ENCODE data around the gene FLT3. TPM values are rescaled to one million over a fixed set of nuclear protein-coding genes. Genes with fewer than 3 reads are reported as not detected.
"Not testable (repeated sequence)": the region's sequence is repeated elsewhere in the genome, so short reads cannot be mapped to it uniquely, and the experiment has no call there.

The FLT3 gene
- 0.06 TPM in 1 of 2 replicates, not detected in the other for total RNA-seq
- polyA plus RNA-seq: not detected in 2 replicates

GRCh38 chr13:28100150-28101121, at the start of gene FLT3:
Gene FLT3 (minus strand): TSS chr13:28100576. CDS start chr13:28100510, 66 bp downstream.
- Histone ChIP-seq H3K4me3 (peak within 1 kb of the TSS; percentile 44), H3K27me3 (peaks cover 99% of the 10 kb centered on the region), H3K27ac (no peak within 1 kb of the TSS), H3K9me3 (ENCODE audit: low read depth) (no peaks in the 10 kb centered on the region), H3K4me1 (ENCODE audit: low read depth) (no peaks in the 10 kb centered on the region), H3K36me3 (no peaks in the 10 kb centered on the region)
- no peak for TF ChIP-seq CTCF (IDR thresholded peaks at IDR 0.05; ENCODE audit: low read depth, low read length)
- DNase-seq (ENCODE audit: low read depth in 1 of 2, low spot score in 1 of 2): peak; percentile 35 to 49

GRCh38 chr13:28147495-28147894, 47.1 kb upstream of the FLT3 start:
- Histone ChIP-seq H3K36me3 (no peaks in the 10 kb centered on the region), H3K4me1 (ENCODE audit: low read depth) (peaks cover 3% of the 10 kb centered on the region), H3K4me3 (no peak overlapping the region), H3K9me3 (ENCODE audit: low read depth) (no peaks in the 10 kb centered on the region), H3K27me3 (no peaks in the 10 kb centered on the region), H3K27ac (no peak overlapping the region)
- no peak for TF ChIP-seq CTCF (IDR thresholded peaks at IDR 0.05; ENCODE audit: low read depth, low read length)
- DNase-seq (ENCODE audit: low read depth in 1 of 2, low spot score in 1 of 2): no peak

- no peaks in the 10 kb centered on the region for H3K9me3 ChIP-seq (ENCODE audit: low read depth)
- no peak overlapping the region for H3K27ac ChIP-seq
- DNase-seq (ENCODE audit: low read depth in 1 of 2, low spot score in 1 of 2): no peak
- no peak overlapping the region for H3K4me3 ChIP-seq
- H3K27me3 ChIP-seq: no peaks in the 10 kb centered on the region
- no peak for TF ChIP-seq CTCF (IDR thresholded peaks at IDR 0.05; ENCODE audit: low read depth, low read length)
- H3K36me3 ChIP-seq: no peaks in the 10 kb centered on the region
- H3K4me1 ChIP-seq (ENCODE audit: low read depth): peaks cover 3% of the 10 kb centered on the region
These were observed 44.7 kb upstream of the FLT3 start for GRCh38 chr13:28145049-28145448.

- H3K27ac ChIP-seq; H3K4me3 ChIP-seq; H3K36me3 ChIP-seq; H3K9me3 ChIP-seq (ENCODE audit: low read depth); H3K27me3 ChIP-seq; H3K4me1 ChIP-seq (ENCODE audit: low read depth); DNase-seq (ENCODE audit: low read depth in 1 of 2, low spot score in 1 of 2): not testable (repeated sequence)
These were observed 41.2 kb upstream of the FLT3 start for GRCh38 chr13:28141542-28141941.

GRCh38 chr13:28140433-28141125, 40.2 kb upstream of the FLT3 start:
- peak overlapping the region; percentile 98 for H3K4me3 ChIP-seq
- TF ChIP-seq CTCF (IDR thresholded peaks at IDR 0.05; ENCODE audit: low read depth, low read length): no peak
- H3K36me3 ChIP-seq: no peaks in the 10 kb centered on the region
- H3K4me1 ChIP-seq (ENCODE audit: low read depth): peaks cover 3% of the 10 kb centered on the region
- peak overlapping the region; percentile 95 for H3K27ac ChIP-seq
- DNase-seq (ENCODE audit: low read depth in 1 of 2, low spot score in 1 of 2): no peak
- no peaks in the 10 kb centered on the region for H3K9me3 ChIP-seq (ENCODE audit: low read depth)
- no peaks in the 10 kb centered on the region for H3K27me3 ChIP-seq

Measured in cardiac muscle cell (in vitro differentiated cells and primary cell).